Thoracic aorta (tissue), 2 donors: Measurements from ENCODE around the gene USP36. TPM values are rescaled to one million over a fixed set of nuclear protein-coding genes. Genes with fewer than 3 reads are reported as not detected.

Source experiments
- ATAC-seq: fragments of 150-250 bp; one replicate; pipeline ENCODE4 v1.8.0; 2017; ENCODE audit warnings: low read depth; ENCODE audit not compliant: insufficient number of reproducible peaks, low FRiP score
- DNase-seq: peaks from one replicate; pipeline ENCODE4 v3.0.0-alpha.2; 2020; ENCODE audit warnings: low spot score
- H3K27ac ChIP-seq, 2 donors: fragments of 200-600 bp; sonication (generic); 1 replicate in 1 of 2; 2 replicates in 1 of 2; pipeline ENCODE4 v1.5.1; 2016; ENCODE audit warnings: mild to moderate bottlenecking in 2 of 2, moderate library complexity in 2 of 2
- H3K27me3 ChIP-seq: fragments of 200-600 bp; sonication (generic); replicated peaks from 2 replicates; pipeline ENCODE4 v1.6.0; 2016; ENCODE audit warnings: mild to moderate bottlenecking; ENCODE audit not compliant: insufficient read depth
- H3K36me3 ChIP-seq: fragments of 200-600 bp; sonication (generic); one replicate; pipeline ENCODE4 v1.5.1; 2016
- H3K4me1 ChIP-seq, 2 donors: fragments of 200-600 bp; sonication (generic); 1 replicate in 1 of 2; 2 replicates in 1 of 2; pipeline versions ENCODE4 v1.5.1 to v1.6.0; 2016; ENCODE audit warnings: low read depth in 2 of 2, mild to moderate bottlenecking in 1 of 2; ENCODE audit not compliant: control insufficient read depth in 1 of 2
- H3K4me3 ChIP-seq: fragments of 200-600 bp; sonication (generic); 2 replicates; pipeline ENCODE4 v1.5.1; 2016; ENCODE audit warnings: mild to moderate bottlenecking
- H3K9me3 ChIP-seq: fragments of 200-600 bp; sonication (generic); 2 replicates; pipeline ENCODE4 v1.5.1; 2016
- total RNA-seq, 2 donors: library from RNA; depleted of rRNA; stranded (reverse); fragments of >200 nt; gene quantifications; one replicate each; pipeline versions ENCODE4 v1.1.0 to v1.2.3, GENCODE V29; 2016
- TF ChIP-seq, protein P1 (sequence below): fragments of 200-600 bp; sonication (generic); IDR thresholded peaks from one replicate; pipeline ENCODE4 v1.5.1; 2019; ENCODE audit warnings: antibody characterized with exemption

USP36 gene
- total RNA-seq, 2 donors from 2014 or later = 40.3 to 95.9 TPM

DNA sequence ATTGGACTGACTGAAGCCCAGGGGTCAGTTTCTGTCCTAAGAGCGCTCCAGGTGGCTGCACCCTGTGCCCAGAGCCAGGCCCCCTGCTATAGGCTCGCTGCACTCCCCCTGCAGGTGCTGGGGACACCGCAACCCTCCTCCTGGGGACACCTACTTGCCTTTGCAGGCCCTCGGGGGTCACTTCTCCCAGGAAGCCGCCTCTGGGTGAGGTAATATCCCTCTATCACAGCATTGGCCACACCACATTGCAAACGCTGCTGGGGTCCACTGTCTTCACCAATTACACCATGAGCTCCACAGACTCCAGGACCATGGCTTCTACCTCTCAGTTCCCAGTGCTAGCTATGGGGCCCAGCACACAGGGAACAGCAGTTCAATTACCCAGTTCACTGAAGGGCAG lies 14.9 kb downstream of the USP36 start:
- no peaks in the 10 kb centered on the region for H3K9me3 ChIP-seq
- H3K4me3 ChIP-seq = no peak overlapping the region
- no peaks in the 10 kb centered on the region for H3K27me3 ChIP-seq
- H3K27ac ChIP-seq = no peak overlapping the region
- peaks cover 63% of the 10 kb centered on the region for H3K36me3 ChIP-seq
- DNase-seq (no peak), ATAC-seq (no peak)
- no peaks in the 10 kb centered on the region for H3K4me1 ChIP-seq
- TF ChIP-seq, protein P1, sequence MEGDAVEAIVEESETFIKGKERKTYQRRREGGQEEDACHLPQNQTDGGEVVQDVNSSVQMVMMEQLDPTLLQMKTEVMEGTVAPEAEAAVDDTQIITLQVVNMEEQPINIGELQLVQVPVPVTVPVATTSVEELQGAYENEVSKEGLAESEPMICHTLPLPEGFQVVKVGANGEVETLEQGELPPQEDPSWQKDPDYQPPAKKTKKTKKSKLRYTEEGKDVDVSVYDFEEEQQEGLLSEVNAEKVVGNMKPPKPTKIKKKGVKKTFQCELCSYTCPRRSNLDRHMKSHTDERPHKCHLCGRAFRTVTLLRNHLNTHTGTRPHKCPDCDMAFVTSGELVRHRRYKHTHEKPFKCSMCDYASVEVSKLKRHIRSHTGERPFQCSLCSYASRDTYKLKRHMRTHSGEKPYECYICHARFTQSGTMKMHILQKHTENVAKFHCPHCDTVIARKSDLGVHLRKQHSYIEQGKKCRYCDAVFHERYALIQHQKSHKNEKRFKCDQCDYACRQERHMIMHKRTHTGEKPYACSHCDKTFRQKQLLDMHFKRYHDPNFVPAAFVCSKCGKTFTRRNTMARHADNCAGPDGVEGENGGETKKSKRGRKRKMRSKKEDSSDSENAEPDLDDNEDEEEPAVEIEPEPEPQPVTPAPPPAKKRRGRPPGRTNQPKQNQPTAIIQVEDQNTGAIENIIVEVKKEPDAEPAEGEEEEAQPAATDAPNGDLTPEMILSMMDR = no peak

DNA sequence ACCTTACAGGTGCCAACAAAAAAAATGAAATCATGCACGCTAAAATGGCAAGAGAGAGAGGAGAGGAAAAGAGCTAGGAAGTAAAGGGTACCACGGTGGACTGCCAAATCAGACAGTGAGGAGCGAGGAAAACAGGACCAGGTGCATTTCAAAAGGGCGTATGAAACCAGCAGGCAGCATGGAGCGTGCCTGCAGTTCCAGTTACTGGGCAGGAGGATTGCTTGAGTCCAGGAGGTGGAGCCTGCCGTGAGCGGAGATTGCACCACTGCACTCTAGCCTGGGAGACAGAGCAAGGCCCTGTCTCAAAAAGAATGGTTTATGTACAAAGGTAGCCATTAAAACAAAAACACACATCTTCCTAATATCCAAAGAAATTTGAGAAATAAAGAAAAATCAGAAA lies 16.4 kb downstream of the USP36 start:
- ATAC-seq (no peak), DNase-seq (no peak)
- Histone ChIP-seq H3K4me1 (no peaks in the 10 kb centered on the region), H3K4me3 (no peak overlapping the region), H3K36me3 (peaks cover 63% of the 10 kb centered on the region), H3K27ac (no peak overlapping the region), H3K9me3 (no peaks in the 10 kb centered on the region), H3K27me3 (no peaks in the 10 kb centered on the region)
- TF ChIP-seq, protein P1 = no peak

DNA sequence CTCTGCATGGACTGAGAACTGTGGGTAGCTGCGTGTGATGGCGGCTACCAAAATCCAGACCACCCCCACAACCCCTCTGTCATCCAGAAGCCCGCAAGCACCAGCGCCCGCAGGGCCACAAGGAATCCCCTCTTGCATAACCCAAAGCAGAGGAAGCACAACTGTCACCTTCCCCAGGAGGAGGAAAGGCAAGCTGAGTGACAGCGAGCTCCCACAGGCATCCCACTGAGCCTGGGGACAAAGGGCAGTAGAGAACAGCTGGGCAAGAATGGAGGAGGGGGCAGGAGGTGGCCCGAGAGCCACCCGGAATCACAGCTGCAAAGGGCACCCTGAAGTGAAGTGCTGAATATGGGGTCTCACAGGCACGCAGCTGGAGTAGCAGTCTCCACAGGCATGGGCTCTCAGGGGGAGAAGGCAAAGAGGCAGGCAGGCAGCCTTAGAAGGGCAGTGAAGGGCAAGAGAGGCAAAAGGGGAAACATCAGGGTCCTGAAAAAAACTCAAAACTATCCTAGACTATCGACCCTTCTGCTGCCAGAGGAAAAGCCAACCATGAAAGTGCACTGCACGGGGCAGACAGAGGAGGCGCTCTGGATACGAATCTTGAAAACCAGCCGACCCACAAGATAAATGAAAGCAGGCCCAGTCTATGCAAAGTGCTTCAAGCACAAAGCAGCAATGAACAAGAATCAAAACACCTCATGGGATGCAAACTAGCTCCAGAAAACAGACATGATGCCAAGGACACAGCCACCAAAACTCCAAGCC lies 17.1 kb downstream of the USP36 start:
- H3K9me3 ChIP-seq = no peaks in the 10 kb centered on the region
- TF ChIP-seq, protein P1 = no peak
- no peak overlapping the region for H3K27ac ChIP-seq
- DNase-seq = no peak
- no peaks in the 10 kb centered on the region for H3K4me1 ChIP-seq
- H3K4me3 ChIP-seq = no peak overlapping the region
- peaks cover 59% of the 10 kb centered on the region for H3K36me3 ChIP-seq
- H3K27me3 ChIP-seq = no peaks in the 10 kb centered on the region
- ATAC-seq = no peak

DNA sequence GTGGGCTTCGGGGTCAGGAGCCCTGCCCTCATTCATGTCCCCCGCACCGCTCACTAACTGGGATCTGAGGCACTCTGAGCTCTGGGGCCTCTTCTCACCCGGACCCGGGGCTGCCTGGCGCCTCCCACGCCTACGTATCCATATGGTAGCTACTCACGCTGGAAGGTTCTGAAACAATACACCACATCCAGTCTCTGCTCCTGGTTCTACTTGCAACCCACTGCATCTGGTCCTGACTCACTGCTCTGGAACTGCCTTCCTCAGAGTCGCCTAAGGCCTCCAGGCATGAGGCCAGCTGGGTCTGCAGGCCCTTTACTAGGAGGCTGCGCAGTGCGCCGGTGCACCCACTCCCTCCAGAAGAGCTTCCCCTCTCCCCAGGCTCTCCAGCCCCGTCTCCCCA lies 18.1 kb downstream of the USP36 start:
- ATAC-seq = no peak

DNA sequence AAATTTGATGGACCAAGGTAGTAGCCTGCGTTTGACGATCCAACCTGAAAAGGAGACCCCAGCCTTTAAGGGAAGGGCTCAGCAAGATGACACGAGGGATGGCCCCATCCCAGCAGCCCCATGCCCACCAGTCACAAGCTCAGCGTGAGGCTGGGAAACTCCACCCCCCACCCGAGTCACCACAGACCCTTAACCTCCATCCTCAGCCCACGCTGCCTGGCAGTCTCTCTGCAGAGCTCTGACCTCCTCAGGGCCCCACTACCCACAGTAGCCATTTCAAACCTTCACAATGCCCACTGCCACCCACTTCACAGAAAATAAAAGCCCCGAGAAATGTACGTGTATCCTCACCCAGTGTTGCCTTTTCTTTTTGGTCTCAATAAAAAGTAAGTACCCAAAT lies 18.7 kb downstream of the USP36 start:
- TF ChIP-seq, protein P1 = no peak
- Histone ChIP-seq H3K27ac (no peak overlapping the region), H3K27me3 (no peaks in the 10 kb centered on the region), H3K4me1 (no peaks in the 10 kb centered on the region), H3K4me3 (no peak overlapping the region), H3K9me3 (no peaks in the 10 kb centered on the region), H3K36me3 (peaks cover 62% of the 10 kb centered on the region)
- ATAC-seq = no peak
- DNase-seq = no peak

More for the DNA sequence above, 18.1 kb downstream of the USP36 start:
- Histone ChIP-seq H3K27ac (no peak overlapping the region), H3K4me3 (no peak overlapping the region), H3K4me1 (no peaks in the 10 kb centered on the region), H3K36me3 (peaks cover 62% of the 10 kb centered on the region), H3K27me3 (no peaks in the 10 kb centered on the region), H3K9me3 (no peaks in the 10 kb centered on the region)
- TF ChIP-seq, protein P1 = no peak
- DNase-seq = no peak
